Fibroblast of skin of back (primary cell): Measurements from ENCODE around the gene OR10G7.
"Not testable (repeated sequence)": the region's sequence is repeated elsewhere in the genome, so short reads cannot be mapped to it uniquely, and the experiment has no call there.

ENCODE experiments used
- DNase-seq: peaks from one replicate; pipeline ENCODE4 v3.0.0-alpha.2; 2013

OR10G7 gene

GRCh38 chr11:124039557-124039956 is 1.6 kb downstream of the OR10G7 start:
- DNase-seq = no peak

- no peak for DNase-seq
These were observed 4.5 kb downstream of the OR10G7 start for GRCh38 chr11:124036666-124037065.

- DNase-seq = no peak
These were observed 14.6 kb downstream of the OR10G7 start, which contains the start of gene OR10G8 for GRCh38 chr11:124026498-124026897. Gene OR10G8, plus strand, starts transcription at chr11:124026798. Its CDS starts 2,825 bp downstream, at chr11:124029623.

- not testable (repeated sequence) for DNase-seq
These were observed 25.3 kb downstream of the OR10G7 start for GRCh38 chr11:124015837-124016236.

GRCh38 chr11:124012697-124013096 is 28.4 kb downstream of the OR10G7 start, which contains the start of gene OR10G4:
Gene OR10G4, plus strand, starts transcription at chr11:124012997. Its CDS starts 2,578 bp downstream, at chr11:124015575.
- no peak for DNase-seq

GRCh38 chr11:123995119-123995518 is 46.0 kb downstream of the OR10G7 start, which contains the start of gene OR10G6:
Gene OR10G6, minus strand, starts transcription at chr11:123995161. Its CDS starts 0 bp downstream, at chr11:123995161.
- DNase-seq = no peak
